ENCODE data around the gene IRS2.

DNA sequence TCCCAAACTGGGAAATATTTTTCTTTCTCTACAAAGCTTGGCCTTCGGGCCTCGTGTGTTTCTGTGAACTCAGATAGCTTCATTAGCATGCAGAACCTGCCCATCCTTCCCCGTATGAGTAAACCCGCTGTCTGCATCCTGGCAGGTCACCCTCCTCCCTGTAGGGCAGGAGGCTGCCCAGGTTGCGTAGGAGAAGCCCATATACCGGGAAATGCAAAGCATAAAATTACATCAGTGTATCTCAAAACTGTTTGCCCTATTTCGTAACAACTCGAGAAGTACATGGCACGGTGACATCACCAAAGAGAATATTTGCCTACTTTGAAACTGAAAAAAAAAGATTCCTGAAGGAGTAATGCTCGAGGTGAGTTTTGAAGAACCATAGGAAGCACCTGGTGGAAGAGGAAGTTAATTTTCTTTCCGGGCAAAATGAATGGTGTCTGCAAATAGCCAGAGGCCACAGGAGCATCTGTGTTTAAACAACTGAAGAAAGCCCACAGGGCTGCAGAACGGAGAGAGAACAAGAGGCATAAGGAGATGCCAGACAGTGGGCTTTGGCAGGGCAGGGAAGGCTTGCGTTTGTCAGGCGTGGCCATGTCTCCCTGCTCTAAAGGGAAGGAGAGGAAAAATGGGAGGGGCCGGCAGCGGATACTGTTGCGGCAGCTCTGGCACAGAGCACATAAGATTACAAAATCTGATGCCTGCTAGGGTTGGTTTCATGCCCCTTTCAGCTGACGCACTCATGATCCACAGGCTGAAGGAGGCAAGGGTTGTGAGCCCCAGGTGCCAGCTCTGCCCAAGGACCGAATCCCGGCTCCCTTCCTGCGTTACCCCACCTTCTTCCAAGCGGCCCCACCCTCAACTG lies 81.4 kb downstream of the IRS2 start:
- TF ChIP-seq GATA2 (IDR thresholded peaks at IDR 0.05; ENCODE audit: low read depth, low read length) (no peak), GATA3 (IDR thresholded peaks at IDR 0.05; ENCODE audit: low read depth, low read length) (no peak)
